CD8-positive, alpha-beta memory T cell (primary cell): ENCODE data around the gene CCDC102B. TPM values are rescaled to one million over a fixed set of nuclear protein-coding genes. Genes with fewer than 3 reads are reported as not detected.

Source experiments
- CTCF ChIA-PET: fragments of 350-600 bp; sonication (Branson Sonifier 250); formaldehyde crosslinking; loops from one replicate; lab custom pipeline; 2021; ENCODE audit warnings: antibody characterized with exemption; lab: Charles Lee
- POLR2A ChIA-PET: fragments of 350-600 bp; sonication (Branson Sonifier 250); formaldehyde crosslinking; loops from one replicate; lab custom pipeline; 2021; ENCODE audit warnings: antibody characterized with exemption; lab: Charles Lee
- DNase-seq, 5 donors: peaks; one replicate each; pipeline versions ENCODE4 v3.0.0 to v3.0.0-alpha.2; 2020 to 2022; ENCODE audit warnings: mixed read lengths in 1 of 5
- H3K27ac ChIP-seq: one replicate; pipeline ENCODE4 v1.7.0; 2013; ENCODE audit warnings: low read depth, mild to moderate bottlenecking, low read length, moderate library complexity
- H3K27me3 ChIP-seq: 2 replicates; pipeline ENCODE4 v1.7.0; 2013; ENCODE audit warnings: low read length, mild to moderate bottlenecking; ENCODE audit not compliant: insufficient read depth, poor library complexity, severe bottlenecking
- H3K36me3 ChIP-seq: 2 replicates; pipeline ENCODE4 v1.7.0; 2013; ENCODE audit warnings: mild to moderate bottlenecking, low read length, moderate library complexity; ENCODE audit not compliant: insufficient read depth
- H3K4me1 ChIP-seq: 2 replicates; pipeline ENCODE4 v1.7.0; 2013; ENCODE audit warnings: mild to moderate bottlenecking, low read length, moderate library complexity; ENCODE audit not compliant: insufficient read depth
- H3K4me3 ChIP-seq: 2 replicates; pipeline ENCODE4 v1.7.0; 2013; ENCODE audit warnings: mild to moderate bottlenecking, low read length
- H3K9me3 ChIP-seq: 2 replicates; pipeline ENCODE4 v1.7.0; 2013; ENCODE audit warnings: mild to moderate bottlenecking, low read length
- H3K27ac Mint-ChIP-seq, 8 donors: one replicate each; pipeline ENCODE4 v1.8.0; 2020 to 2021; ENCODE audit warnings: mixed read lengths in 8 of 8, mild to moderate bottlenecking in 6 of 8, inconsistent platforms in 3 of 8, moderate library complexity in 3 of 8
- H3K27me3 Mint-ChIP-seq, 2 donors: one replicate each; pipeline ENCODE4 v1.8.0; 2020 to 2021; ENCODE audit warnings: mixed read lengths in 2 of 2, mild to moderate bottlenecking in 1 of 2, moderate library complexity in 1 of 2
- H3K36me3 Mint-ChIP-seq, 3 donors: one replicate each; pipeline ENCODE4 v1.8.0; 2020 to 2021; ENCODE audit warnings: mixed read lengths in 3 of 3, inconsistent platforms in 1 of 3, mild to moderate bottlenecking in 1 of 3
- H3K4me1 Mint-ChIP-seq, 3 donors: one replicate each; pipeline ENCODE4 v1.8.0; 2020 to 2021; ENCODE audit warnings: mixed read lengths in 3 of 3, inconsistent platforms in 1 of 3, mild to moderate bottlenecking in 1 of 3
- H3K4me3 Mint-ChIP-seq, 7 donors: one replicate each; pipeline ENCODE4 v1.8.0; 2020 to 2021; ENCODE audit warnings: mixed read lengths in 7 of 7, mild to moderate bottlenecking in 6 of 7, moderate library complexity in 4 of 7, inconsistent platforms in 2 of 7
- H3K9me3 Mint-ChIP-seq, 5 donors: one replicate each; pipeline ENCODE4 v1.8.0; 2020 to 2022; ENCODE audit warnings: mixed read lengths in 5 of 5, mild to moderate bottlenecking in 3 of 5, moderate library complexity in 2 of 5, inconsistent platforms in 1 of 5
- polyA plus RNA-seq: library from polyadenylated mRNA; unstranded; fragments of 300-500 nt; fragmentation: Illumina TruSeq; gene quantifications from one replicate; pipeline ENCODE4 v1.2.3, GENCODE V29; 2021
- total RNA-seq, 2 experiments: library from RNA; stranded (reverse); gene quantifications; one replicate each; pipeline ENCODE4 v1.2.3, GENCODE V29; 2021

CCDC102B gene
- total and polyA plus RNA-seq, 3 experiments from 2014 or later = 0.75 to 4.7 (median 1.1) TPM

GRCh38 chr18:68796936-68797690 lies 767 bp upstream of the CCDC102B start:
- no peaks in the 10 kb centered on the region for H3K36me3 Mint-ChIP-seq
- ChIA-PET POLR2A (no interaction called here), CTCF (no interaction called here)
- no peaks in the 10 kb centered on the region for H3K4me1 Mint-ChIP-seq
- no peak overlapping the region for H3K27ac ChIP-seq
- no peak overlapping the region for H3K4me3 Mint-ChIP-seq
- no peaks in the 10 kb centered on the region for H3K9me3 ChIP-seq
- no peaks in the 10 kb centered on the region for H3K27me3 Mint-ChIP-seq
- no peak overlapping the region for H3K27ac Mint-ChIP-seq
- no peak overlapping the region for H3K4me3 ChIP-seq
- no peaks in the 10 kb centered on the region for H3K27me3 ChIP-seq
- DNase-seq = no peak
- H3K36me3 ChIP-seq = no peaks in the 10 kb centered on the region
- H3K9me3 Mint-ChIP-seq = no peaks in the 10 kb centered on the region
- no peaks in the 10 kb centered on the region for H3K4me1 ChIP-seq

- ChIA-PET CTCF (no interaction called here), POLR2A (no interaction called here)
- H3K36me3 Mint-ChIP-seq = no peaks in the 10 kb centered on the region
- Histone ChIP-seq H3K4me1 (no peaks in the 10 kb centered on the region), H3K36me3 (no peaks in the 10 kb centered on the region), H3K27ac (no peak overlapping the region), H3K27me3 (no peaks in the 10 kb centered on the region), H3K9me3 (no peaks in the 10 kb centered on the region), H3K4me3 (no peak overlapping the region)
- H3K27me3 Mint-ChIP-seq = no peaks in the 10 kb centered on the region
- no peaks in the 10 kb centered on the region for H3K9me3 Mint-ChIP-seq
- H3K27ac Mint-ChIP-seq = no peak overlapping the region
- no peak for DNase-seq
- H3K4me3 Mint-ChIP-seq = no peak overlapping the region
- H3K4me1 Mint-ChIP-seq = no peaks in the 10 kb centered on the region
Observed at GRCh38 chr18:68800075-68800474, 2.2 kb downstream of the CCDC102B start.

- DNase-seq = no peak
- CTCF ChIA-PET = no interaction called here
- Histone ChIP-seq H3K27me3 (no peaks in the 10 kb centered on the region), H3K4me1 (no peaks in the 10 kb centered on the region), H3K27ac (no peak overlapping the region), H3K36me3 (no peaks in the 10 kb centered on the region), H3K4me3 (no peak overlapping the region), H3K9me3 (no peaks in the 10 kb centered on the region)
- Mint-ChIP-seq H3K9me3 (no peaks in the 10 kb centered on the region), H3K27ac (no peak overlapping the region), H3K36me3 (no peaks in the 10 kb centered on the region), H3K27me3 (no peaks in the 10 kb centered on the region), H3K4me3 (no peak overlapping the region), H3K4me1 (no peaks in the 10 kb centered on the region)
- POLR2A ChIA-PET = no interaction called here
Observed at GRCh38 chr18:68803356-68803755, 5.5 kb downstream of the CCDC102B start.

- Histone ChIP-seq H3K4me3 (no peak overlapping the region), H3K27ac (no peak overlapping the region), H3K9me3 (no peaks in the 10 kb centered on the region), H3K4me1 (no peaks in the 10 kb centered on the region), H3K36me3 (no peaks in the 10 kb centered on the region), H3K27me3 (no peaks in the 10 kb centered on the region)
- Mint-ChIP-seq H3K4me3 (no peak overlapping the region), H3K4me1 (no peaks in the 10 kb centered on the region), H3K27me3 (no peaks in the 10 kb centered on the region), H3K36me3 (peaks cover 0 to 2% (median 0%) of the 10 kb centered on the region in 3 donors), H3K9me3 (no peaks in the 10 kb centered on the region), H3K27ac (no peak overlapping the region)
- DNase-seq = no peak
- POLR2A ChIA-PET = no interaction called here
- CTCF ChIA-PET = no interaction called here
Observed at GRCh38 chr18:68817584-68817983, 19.7 kb downstream of the CCDC102B start.

- ChIA-PET POLR2A (no interaction called here), CTCF (interaction anchor here (0.6 kb wide), 1 partner anchor 15 kb away, joined by 3 read pairs; no protein-coding TSS in a partner anchor)
- no peaks in the 10 kb centered on the region for H3K9me3 Mint-ChIP-seq
- H3K27ac ChIP-seq = no peak overlapping the region
- no peaks in the 10 kb centered on the region for H3K27me3 Mint-ChIP-seq
- H3K4me1 Mint-ChIP-seq = no peaks in the 10 kb centered on the region
- DNase-seq = no peak
- no peaks in the 10 kb centered on the region for H3K9me3 ChIP-seq
- no peak overlapping the region for H3K4me3 Mint-ChIP-seq
- H3K27ac Mint-ChIP-seq = no peak overlapping the region
- no peaks in the 10 kb centered on the region for H3K27me3 ChIP-seq
- H3K4me1 ChIP-seq = no peaks in the 10 kb centered on the region
- H3K4me3 ChIP-seq = no peak overlapping the region
- no peaks in the 10 kb centered on the region for H3K36me3 ChIP-seq
- H3K36me3 Mint-ChIP-seq = peaks cover 0 to 9% (median 0%) of the 10 kb centered on the region in 3 donors
Observed at GRCh38 chr18:68818584-68818983, 20.7 kb downstream of the CCDC102B start.

- Mint-ChIP-seq H3K27ac (no peak overlapping the region), H3K9me3 (peaks cover 0 to 4% (median 0%) of the 10 kb centered on the region in 5 donors), H3K36me3 (peaks cover 0 to 9% (median 0%) of the 10 kb centered on the region in 3 donors), H3K27me3 (peaks cover 0 to 6% of the 10 kb centered on the region in 2 donors), H3K4me1 (no peaks in the 10 kb centered on the region), H3K4me3 (no peak overlapping the region)
- Histone ChIP-seq H3K27me3 (no peaks in the 10 kb centered on the region), H3K4me1 (no peaks in the 10 kb centered on the region), H3K9me3 (no peaks in the 10 kb centered on the region), H3K36me3 (no peaks in the 10 kb centered on the region), H3K4me3 (no peak overlapping the region), H3K27ac (no peak overlapping the region)
- DNase-seq = no peak
- POLR2A ChIA-PET = no interaction called here
- CTCF ChIA-PET = no interaction called here
Observed at GRCh38 chr18:68822926-68823325, 25.0 kb downstream of the CCDC102B start.

GRCh38 chr18:68826121-68826520 lies 28.2 kb downstream of the CCDC102B start:
- CTCF ChIA-PET = no interaction called here
- Mint-ChIP-seq H3K36me3 (peaks cover 0 to 9% (median 0%) of the 10 kb centered on the region in 3 donors), H3K9me3 (peaks cover 0 to 4% (median 0%) of the 10 kb centered on the region in 5 donors), H3K27ac (no peak overlapping the region), H3K4me1 (no peaks in the 10 kb centered on the region), H3K27me3 (peaks cover 0 to 6% of the 10 kb centered on the region in 2 donors), H3K4me3 (no peak overlapping the region)
- Histone ChIP-seq H3K27me3 (no peaks in the 10 kb centered on the region), H3K4me1 (no peaks in the 10 kb centered on the region), H3K4me3 (no peak overlapping the region), H3K36me3 (no peaks in the 10 kb centered on the region), H3K27ac (no peak overlapping the region), H3K9me3 (no peaks in the 10 kb centered on the region)
- POLR2A ChIA-PET = no interaction called here
- no peak for DNase-seq

GRCh38 chr18:68830256-68831045 lies 32.6 kb downstream of the CCDC102B start:
- ChIA-PET POLR2A (no interaction called here), CTCF (no interaction called here)
- H3K27me3 Mint-ChIP-seq = peaks cover 0 to 10% of the 10 kb centered on the region in 2 donors
- Histone ChIP-seq H3K9me3 (no peaks in the 10 kb centered on the region), H3K4me3 (no peak overlapping the region), H3K27me3 (no peaks in the 10 kb centered on the region), H3K36me3 (no peaks in the 10 kb centered on the region), H3K4me1 (no peaks in the 10 kb centered on the region), H3K27ac (no peak overlapping the region)
- no peak overlapping the region for H3K27ac Mint-ChIP-seq
- no peaks in the 10 kb centered on the region for H3K36me3 Mint-ChIP-seq
- H3K4me3 Mint-ChIP-seq = no peak overlapping the region
- H3K9me3 Mint-ChIP-seq = peaks cover 0 to 4% (median 0%) of the 10 kb centered on the region in 5 donors
- no peaks in the 10 kb centered on the region for H3K4me1 Mint-ChIP-seq
- no peak for DNase-seq
